HEK293T (cell line): ENCODE data around the gene COMMD10.

Experiments
- BHLHE40 ChIP-seq: fragments of 450-650 bp; IDR thresholded peaks from 2 replicates; pipeline ENCODE4 v1.6.1; 2016; ENCODE audit warnings: mild to moderate bottlenecking, moderate library complexity, borderline replicate concordance
- ELF4 ChIP-seq: fragments of 450-650 bp; IDR thresholded peaks from 2 replicates; pipeline ENCODE4 v1.6.1; 2017; ENCODE audit warnings: antibody characterized with exemption
- FOXA1 ChIP-seq: fragments of 450-650 bp; IDR thresholded peaks from 2 replicates; pipeline ENCODE4 v1.6.1; 2016; ENCODE audit warnings: mild to moderate bottlenecking
- FOXK2 ChIP-seq: fragments of 450-650 bp; IDR thresholded peaks from 2 replicates; pipeline ENCODE4 v1.6.1; 2016; ENCODE audit warnings: mild to moderate bottlenecking
- FOXM1 ChIP-seq: fragments of 450-650 bp; IDR thresholded peaks from 2 replicates; pipeline ENCODE4 v1.6.1; 2017; ENCODE audit warnings: mild to moderate bottlenecking, borderline replicate concordance
- NFRKB ChIP-seq: fragments of 450-650 bp; IDR thresholded peaks from 2 replicates; pipeline ENCODE4 v1.6.1; 2016; ENCODE audit warnings: mild to moderate bottlenecking, moderate library complexity
- PKNOX1 ChIP-seq: fragments of 450-650 bp; IDR thresholded peaks from 2 replicates; pipeline ENCODE4 v1.6.1; 2016
- SP1 ChIP-seq: fragments of 450-650 bp; IDR thresholded peaks from 2 replicates; pipeline ENCODE4 v1.6.1; 2017
- SUZ12 ChIP-seq: fragments of 450-650 bp; IDR thresholded peaks from 2 replicates; pipeline ENCODE4 v1.6.1; 2016; ENCODE audit warnings: mild to moderate bottlenecking
- TARDBP ChIP-seq: fragments of 450-650 bp; IDR thresholded peaks from 2 replicates; pipeline ENCODE4 v1.6.1; 2016
- ZNF384 ChIP-seq: fragments of 450-650 bp; IDR thresholded peaks from 2 replicates; pipeline ENCODE4 v1.6.1; 2016

DNA sequence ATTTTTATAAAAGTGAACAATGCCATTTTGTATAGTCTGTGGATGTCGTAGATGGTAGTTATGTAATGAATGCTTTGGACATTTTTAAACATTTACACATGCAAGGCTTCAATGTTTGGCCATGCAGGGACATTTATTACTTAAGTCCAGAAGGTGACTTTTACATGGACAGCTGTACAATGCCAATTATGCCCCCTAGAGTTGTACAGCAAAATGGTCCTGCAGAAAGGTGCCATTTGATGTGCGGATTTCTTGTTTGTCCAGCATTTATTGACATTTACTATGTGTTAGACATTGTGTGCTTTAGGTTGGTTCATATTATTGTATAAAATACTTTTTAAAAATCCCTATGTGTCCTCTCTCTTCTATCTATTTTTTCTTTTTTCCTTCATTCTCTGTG lies 22.5 kb upstream of the COMMD10 start:
- no peak for TF ChIP-seq ZNF384
- TF ChIP-seq TARDBP: no peak
- no peak for TF ChIP-seq SUZ12
- TF ChIP-seq FOXK2: no peak
- TF ChIP-seq BHLHE40: no peak
- TF ChIP-seq NFRKB: no peak
- TF ChIP-seq PKNOX1: no peak
- TF ChIP-seq ELF4: no peak
- no peak for TF ChIP-seq FOXM1
- TF ChIP-seq FOXA1: no peak
- no peak for TF ChIP-seq SP1
